Motor neuron (in vitro differentiated cells): ENCODE data around the gene KNTC1. TPM values are rescaled to one million over a fixed set of nuclear protein-coding genes. Genes with fewer than 3 reads are reported as not detected.
"Not testable (repeated sequence)": the region's sequence is repeated elsewhere in the genome, so short reads cannot be mapped to it uniquely, and the experiment has no call there.

Experiments used
- ATAC-seq, 8 experiments: fragments of 200-7000 bp; cut with Tn5 transposase; replicated peaks in 6 of 8; 2 replicates each; pipeline ENCODE4 v1.8.0; 2021; ENCODE audit warnings: mild to moderate bottlenecking in 8 of 8, moderate library complexity in 8 of 8
- H3K27ac ChIP-seq, 2 donors: fragments of 250-450 bp; sonication (Bioruptor Pico); 2 replicates each; pipeline ENCODE4 v1.9.0; 2021; ENCODE audit warnings: antibody characterized with exemption in 2 of 2, mild to moderate bottlenecking in 2 of 2, moderate library complexity in 1 of 2
- H3K4me1 ChIP-seq, 2 donors: fragments of 250-450 bp; sonication (Bioruptor Pico); replicated peaks in 1 of 2; 2 replicates each; pipeline ENCODE4 v1.6.1; 2021; ENCODE audit warnings: antibody characterized with exemption in 2 of 2, mild to moderate bottlenecking in 2 of 2, moderate library complexity in 1 of 2
- H3K4me3 ChIP-seq, 5 donors: fragments of 250-450 bp; sonication (Bioruptor Pico); 2 replicates each; pipeline ENCODE4 v1.9.0; 2021; ENCODE audit warnings: antibody characterized with exemption in 5 of 5, mild to moderate bottlenecking in 5 of 5, moderate library complexity in 4 of 5
- WGBS, 10 experiments: fragments of 450-650 bp; shearing (Covaris generic); methylation state at CpG; one replicate each; pipeline ENCODE4 v1.0.0; 2022; 5-methylcytosine and 5-hydroxymethylcytosine counted together
- in situ Hi-C, 9 experiments: fragments of 400-800 bp; cut with MboI; loops; one replicate each; pipeline ENCODE4 v1.15.0; 2021; ENCODE audit warnings: low sequenced_read_pairs in 9 of 9, low pct_unique_long_range_greater_than_20kb in 2 of 9; ENCODE audit not compliant: unreplicated experiment in 9 of 9
- total RNA-seq, 8 experiments: library from RNA; unstranded; fragments of 300-600 nt; gene quantifications; 2 replicates each; pipeline versions ENCODE4 v1.2.3 to v1.2.4, GENCODE V29; 2022

The KNTC1 gene
- total RNA-seq, 8 experiments from 2014 or later = 6.4 to 60.1 (median 14.1) TPM

DNA sequence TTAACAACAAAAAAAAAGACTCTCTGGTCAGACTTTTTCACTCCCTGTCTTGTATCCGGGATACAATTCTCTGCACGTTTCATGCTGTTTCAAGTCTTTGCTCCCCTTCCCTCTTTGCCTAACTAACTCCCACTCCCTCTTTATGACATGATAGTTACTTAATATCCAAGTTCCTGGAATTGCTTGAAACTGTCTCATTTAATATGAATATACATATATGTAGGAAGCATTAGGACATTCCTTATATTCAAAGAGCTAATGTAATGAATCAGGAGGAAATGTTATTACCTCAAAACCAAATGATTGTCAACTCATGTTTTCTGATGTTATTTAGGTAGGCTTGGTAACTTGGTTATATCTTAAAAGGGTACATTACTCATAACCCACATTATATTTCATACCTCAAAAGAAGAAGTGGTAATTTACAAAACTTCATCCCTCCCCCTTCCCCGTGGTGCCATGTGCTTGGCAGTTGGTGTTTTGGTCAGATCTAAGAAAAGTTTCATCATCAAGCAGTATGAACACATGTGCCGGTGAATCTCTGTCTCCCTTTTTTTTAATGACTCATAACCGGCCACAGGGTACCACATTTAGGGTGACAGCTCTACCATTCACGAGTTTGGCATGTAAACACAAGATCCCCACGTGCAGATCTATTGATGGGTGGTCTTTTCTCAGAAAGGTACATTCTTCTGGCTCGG, 119.6 kb downstream of the KNTC1 start:
- WGBS, 10 experiments = 32 to 100% (median 60%) methylated on average over 1 to 7 of the region's 8 CpGs; no CpG with 5 or more reads in 1 of the 10 experiments
- H3K4me1 ChIP-seq = peaks cover 0 to 8% of the 10 kb centered on the region in 2 donors
- H3K27ac ChIP-seq = no peak overlapping the region
- in situ Hi-C loops = loop anchor here in 1 of 9 experiments (25.0 kb wide), 1 partner anchor 91 kb away; the partner anchor contains the start of gene HCAR1
- H3K4me3 ChIP-seq = no peak overlapping the region
- peak in 3 of 8 experiments; percentile 73 to 91 (median 76) for ATAC-seq

DNA sequence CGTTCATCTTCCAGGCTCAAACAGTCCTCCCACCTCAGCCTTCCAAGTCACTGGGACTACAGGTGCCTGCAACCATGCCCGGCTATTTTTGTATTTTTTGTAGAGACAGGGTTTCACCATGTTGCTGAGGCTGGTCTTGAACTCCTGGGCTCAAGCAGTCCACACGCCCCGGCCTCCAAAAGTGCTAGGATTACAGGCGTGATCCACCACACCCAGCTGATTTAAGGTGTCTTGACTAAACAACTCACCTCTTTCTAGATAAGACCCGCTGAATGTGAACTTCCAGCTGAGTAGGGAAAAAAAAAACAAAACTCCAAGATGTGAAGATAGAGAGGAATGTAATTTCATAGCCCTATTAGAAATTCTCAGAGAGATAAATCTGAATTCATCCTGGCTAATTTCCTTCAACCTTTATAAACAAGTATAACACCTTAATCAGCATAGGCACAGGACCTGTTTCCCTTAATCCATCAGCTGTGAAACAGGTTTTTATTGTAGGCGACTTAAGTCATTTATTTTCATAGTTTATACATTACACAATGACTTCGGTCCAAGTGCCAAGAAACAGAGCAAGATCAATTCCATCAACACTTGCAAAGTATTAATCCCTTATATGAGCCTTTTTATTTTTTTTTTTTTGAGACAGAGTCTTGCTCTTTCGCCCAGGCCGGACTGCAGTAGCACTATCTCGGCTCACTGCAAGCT, 124.6 kb downstream of the KNTC1 start:
- ATAC-seq = no peak
- H3K27ac ChIP-seq = no peak overlapping the region
- in situ Hi-C loops = no loop called here

DNA sequence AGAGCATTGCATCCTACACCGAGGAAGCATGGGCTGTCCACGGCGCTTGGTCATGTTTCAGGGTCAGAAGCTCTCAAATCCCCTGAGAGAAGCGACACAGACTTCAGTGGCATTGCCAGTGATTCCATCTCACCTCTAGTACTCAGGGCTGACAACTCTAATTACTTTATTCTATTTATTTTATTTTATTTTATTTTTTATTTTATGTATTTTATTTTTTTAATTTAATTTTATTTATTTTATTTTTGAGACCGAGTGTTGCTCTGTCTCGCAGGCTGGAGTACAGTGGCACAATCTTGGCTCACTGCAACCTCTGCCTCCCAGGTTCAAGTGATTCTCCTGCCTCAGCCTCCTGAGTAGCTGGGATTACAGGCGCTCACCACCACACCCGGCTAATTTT, 126.2 kb downstream of the KNTC1 start:
- in situ Hi-C loops, ATAC-seq, H3K27ac ChIP-seq, H3K4me1 ChIP-seq, H3K4me3 ChIP-seq: not testable (repeated sequence)
- 88 to 100% (median 96%) methylated on average over 3 to 8 of the region's 8 CpGs; no CpG with 5 or more reads in 1 of the 10 experiments for WGBS, 10 experiments

More for the DNA sequence above, 124.6 kb downstream of the KNTC1 start:
- H3K4me1 ChIP-seq = no peaks in the 10 kb centered on the region
- WGBS, 10 experiments = 71 to 100% (median 89%) methylated on average over 2 to 11 of the region's 11 CpGs; no CpG with 5 or more reads in 2 of the 10 experiments
- no peak overlapping the region for H3K4me3 ChIP-seq

DNA sequence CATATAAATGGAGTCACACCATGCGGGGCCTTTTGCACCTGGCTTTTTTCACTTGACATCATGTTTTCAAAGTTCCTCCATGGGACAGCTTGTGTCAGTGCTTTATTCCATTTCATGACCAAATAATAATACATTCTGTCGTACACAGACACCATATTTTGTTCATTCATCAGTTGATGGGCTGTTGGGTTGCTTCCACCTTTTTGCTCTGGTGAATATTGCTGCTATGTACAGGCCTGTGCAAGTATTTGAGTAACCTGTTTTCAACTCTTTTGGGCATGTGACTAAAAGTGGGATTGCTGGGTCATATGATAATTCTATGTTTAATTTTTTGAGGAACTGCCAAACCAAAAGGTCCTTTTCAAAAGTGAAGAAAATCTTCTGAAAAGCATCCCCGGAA, 129.2 kb downstream of the KNTC1 start:
- no peak for ATAC-seq
- WGBS, 10 experiments = 67 to 100% (median 93%) methylated on average over 1 to 3 of the region's 3 CpGs
- Histone ChIP-seq H3K4me3 (no peak overlapping the region), H3K4me1 (no peaks in the 10 kb centered on the region), H3K27ac (no peak overlapping the region)
- in situ Hi-C loops = no loop called here

DNA sequence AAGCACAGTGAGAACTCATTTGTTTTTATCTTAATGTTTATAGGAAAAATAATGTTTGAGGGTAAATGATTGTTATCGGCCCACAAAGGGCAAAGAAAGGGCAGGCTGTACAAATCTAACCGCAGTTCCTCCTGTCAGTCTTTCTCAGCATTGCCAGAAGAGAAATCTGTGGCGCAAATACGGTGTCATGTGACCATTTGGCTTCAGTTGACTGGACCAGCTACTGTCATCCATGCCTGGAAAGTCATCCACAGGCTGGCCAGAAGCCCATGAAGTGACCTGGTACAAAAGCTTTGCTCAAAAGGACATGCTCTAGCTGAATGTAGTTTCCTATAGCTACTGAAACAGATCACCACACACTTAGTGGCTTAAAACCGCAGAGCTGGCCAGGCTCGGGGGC, 132.5 kb downstream of the KNTC1 start:
- in situ Hi-C loops = no loop called here
- ATAC-seq = no peak
- Histone ChIP-seq H3K4me1 (no peaks in the 10 kb centered on the region), H3K27ac (no peak overlapping the region), H3K4me3 (no peak overlapping the region)
- 81 to 100% (median 92%) methylated on average over 1 to 6 of the region's 6 CpGs; no CpG with 5 or more reads in 1 of the 10 experiments for WGBS, 10 experiments

DNA sequence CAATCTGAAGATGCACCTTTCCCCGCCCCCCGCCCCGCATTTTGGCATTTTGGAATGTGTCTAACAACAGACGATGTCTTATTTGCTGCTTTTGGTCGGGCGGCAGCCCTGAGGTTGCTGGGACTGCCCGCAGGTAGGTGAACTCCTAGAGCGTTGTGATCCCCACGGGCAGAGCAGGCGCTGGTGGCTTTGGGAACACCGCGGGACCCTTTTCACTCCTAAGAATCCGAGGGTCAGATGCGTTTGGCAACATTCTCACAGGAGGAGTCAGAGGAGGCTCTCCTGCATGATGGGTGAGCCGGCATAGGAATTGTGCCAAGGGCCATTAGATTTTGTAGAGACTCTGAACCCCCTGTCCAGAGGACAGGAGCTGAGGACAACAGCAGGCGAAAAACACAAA, 134.2 kb downstream of the KNTC1 start:
- 60 to 90% (median 78%) methylated on average over 1 to 9 of the region's 16 CpGs; no CpG with 5 or more reads in 1 of the 10 experiments for WGBS, 10 experiments
- in situ Hi-C loops = no loop called here
- no peak overlapping the region for H3K27ac ChIP-seq
- H3K4me1 ChIP-seq = no peaks in the 10 kb centered on the region
- ATAC-seq = no peak
- H3K4me3 ChIP-seq = no peak overlapping the region

DNA sequence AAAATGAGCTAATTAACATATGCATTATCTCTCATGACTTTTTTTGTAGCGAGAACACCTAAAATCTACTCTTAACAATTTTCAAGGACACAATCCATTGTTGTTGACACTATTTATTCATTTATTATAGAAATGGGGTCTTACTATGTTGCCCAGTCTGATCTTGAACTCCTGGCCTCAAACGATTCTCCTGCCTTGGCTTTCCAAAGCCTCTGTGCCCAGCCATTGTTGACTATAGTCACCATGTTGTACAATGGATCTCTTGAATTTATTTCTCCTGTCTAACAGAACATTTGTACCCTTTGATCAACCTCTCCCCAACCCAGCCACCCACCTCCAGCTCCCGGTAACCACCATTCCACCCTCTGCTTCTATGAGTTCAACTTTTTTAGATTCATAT, 134.9 kb downstream of the KNTC1 start:
- in situ Hi-C loops = no loop called here
- Histone ChIP-seq H3K4me1 (no peaks in the 10 kb centered on the region), H3K27ac (no peak overlapping the region), H3K4me3 (no peak overlapping the region)
- ATAC-seq = no peak
- WGBS, 10 experiments = 75 to 100% (median 87%) methylated on average over 1 to 3 of the region's 3 CpGs; no CpG with 5 or more reads in 1 of the 10 experiments

DNA sequence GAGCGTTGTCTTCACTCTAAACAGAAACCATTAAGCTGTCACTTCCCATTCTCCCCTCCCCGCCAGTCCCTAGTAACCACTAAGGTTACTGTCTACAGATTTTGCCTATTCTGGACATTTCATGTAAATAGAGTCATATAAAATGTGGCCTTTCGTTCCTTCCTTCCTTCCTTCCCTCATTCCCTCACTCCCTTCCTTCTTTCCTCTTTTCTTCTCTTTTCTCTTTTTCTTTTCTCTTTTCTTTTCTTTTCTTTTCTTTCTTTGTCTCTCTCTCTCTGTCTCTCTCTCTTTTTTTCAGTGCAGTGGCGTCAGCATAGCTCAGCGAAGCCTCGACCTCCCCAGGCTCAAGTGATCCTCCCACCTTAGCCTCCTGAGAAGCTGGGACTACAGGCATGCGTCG, 138.3 kb downstream of the KNTC1 start:
- Histone ChIP-seq H3K4me1 (no peaks in the 10 kb centered on the region), H3K4me3 (no peak overlapping the region), H3K27ac (no peak overlapping the region)
- in situ Hi-C loops = no loop called here
- 72 to 90% (median 84%) methylated on average over 4 to 8 of the region's 8 CpGs; no CpG with 5 or more reads in 1 of the 10 experiments for WGBS, 10 experiments
- no peak for ATAC-seq

DNA sequence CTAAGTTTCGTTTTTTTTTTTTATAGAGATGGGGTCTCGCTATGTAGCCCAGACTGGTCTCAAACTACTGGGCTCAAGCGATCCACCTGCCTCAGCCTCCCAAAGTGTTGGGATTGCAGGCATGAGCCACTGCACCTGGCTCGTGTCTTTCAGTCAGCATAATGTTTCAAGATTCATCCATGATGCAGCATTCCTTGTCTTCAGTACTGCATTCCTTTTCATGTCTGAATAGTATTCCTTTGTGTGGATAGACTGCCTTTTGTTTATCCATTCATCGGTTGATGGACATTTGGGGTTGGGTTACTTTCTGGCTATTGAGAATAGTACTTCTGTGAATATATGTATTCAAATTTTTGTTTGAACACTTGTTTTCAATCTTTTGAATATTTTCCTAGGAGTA, 138.7 kb downstream of the KNTC1 start:
- H3K4me1 ChIP-seq = no peaks in the 10 kb centered on the region
- 77 to 98% (median 91%) methylated on average over 3 to 5 of the region's 5 CpGs; no CpG with 5 or more reads in 2 of the 10 experiments for WGBS, 10 experiments
- ATAC-seq = no peak
- no peak overlapping the region for H3K27ac ChIP-seq
- in situ Hi-C loops = no loop called here
- no peak overlapping the region for H3K4me3 ChIP-seq

DNA sequence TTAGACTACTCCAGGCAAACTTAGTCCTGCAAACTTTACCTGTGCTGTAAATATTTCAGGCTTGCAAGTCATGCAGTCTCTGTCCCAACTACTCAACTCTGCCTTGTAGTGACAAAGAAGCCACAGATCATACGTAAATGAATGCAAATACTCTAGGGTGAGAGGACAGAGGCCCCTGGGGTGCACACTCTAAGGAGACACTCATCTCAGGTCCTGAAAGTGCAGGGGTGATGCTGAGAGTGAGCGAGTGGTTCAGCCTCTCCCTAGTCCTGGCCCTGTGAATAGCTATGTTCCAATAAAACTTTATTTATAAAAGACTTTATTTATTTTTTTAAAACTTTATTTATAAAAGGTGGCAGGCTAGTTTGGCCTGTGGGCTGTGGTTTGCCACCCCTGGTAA, 141.2 kb downstream of the KNTC1 start:
- no peak overlapping the region for H3K27ac ChIP-seq
- in situ Hi-C loops = no loop called here
- H3K4me3 ChIP-seq = no peak overlapping the region
- ATAC-seq = no peak
- no peaks in the 10 kb centered on the region for H3K4me1 ChIP-seq
- WGBS, 10 experiments = 67 to 100% (median 83%) methylated on average over 1 to 2 of the region's 2 CpGs; no CpG with 5 or more reads in 3 of the 10 experiments

DNA sequence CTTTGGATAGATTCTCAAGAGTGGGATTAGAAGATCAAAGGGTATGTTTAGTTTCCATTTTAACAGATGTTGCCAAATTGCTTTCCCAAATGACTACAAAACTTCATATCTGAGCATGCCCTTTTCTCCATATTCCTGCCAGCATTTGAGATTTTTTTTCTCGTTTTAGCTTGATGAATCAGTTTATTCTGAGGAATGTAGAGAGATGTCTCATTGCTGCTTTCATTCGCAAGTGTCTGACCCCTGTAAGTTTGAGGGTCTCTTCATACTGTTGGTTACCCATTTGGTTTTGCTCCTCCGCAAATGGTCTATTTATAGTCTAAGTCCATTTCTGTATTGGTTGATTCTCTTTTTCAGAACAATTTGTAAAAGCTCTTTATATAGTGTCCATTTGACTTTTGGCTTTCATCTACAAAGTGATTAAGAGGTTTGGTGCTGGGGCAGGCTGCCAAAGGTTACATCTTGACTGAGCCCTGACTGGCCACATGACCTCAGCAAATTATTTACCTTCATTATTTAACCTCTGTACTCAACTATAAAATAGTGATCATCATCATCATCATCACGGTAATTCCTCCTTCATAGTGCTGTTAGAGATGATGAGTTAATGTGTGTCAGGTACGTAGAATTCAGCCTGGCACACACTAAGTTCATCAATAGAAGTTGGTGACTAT, 142.5 kb downstream of the KNTC1 start:
- ATAC-seq = peak in 1 of 8 experiments; percentile 43
- Histone ChIP-seq H3K4me1 (no peaks in the 10 kb centered on the region), H3K4me3 (no peak overlapping the region), H3K27ac (no peak overlapping the region)
- WGBS, 10 experiments = 10 to 90% (median 78%) methylated on average over 2 to 5 of the region's 5 CpGs
- in situ Hi-C loops = no loop called here

DNA sequence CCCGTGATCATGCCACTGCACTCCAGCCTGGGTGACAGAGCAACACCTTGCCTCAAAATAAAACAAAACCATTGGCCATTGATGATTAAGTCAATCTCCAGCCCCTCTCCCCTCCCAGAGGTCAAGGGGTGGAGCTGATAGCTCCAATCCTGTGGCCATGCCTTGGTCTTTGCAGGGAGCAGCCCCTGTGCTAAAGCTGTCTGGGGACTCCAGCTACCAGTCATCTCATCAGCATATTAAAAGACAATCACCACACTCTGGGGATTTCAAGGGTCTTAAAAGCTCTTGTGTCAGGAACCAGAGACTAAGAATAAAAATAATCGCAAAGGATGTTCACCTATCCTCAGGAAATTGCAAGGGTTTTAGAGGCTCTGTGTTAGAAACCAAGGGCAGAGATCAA, 145.5 kb downstream of the KNTC1 start:
- in situ Hi-C loops = no loop called here
- ATAC-seq = no peak
- Histone ChIP-seq H3K4me3 (no peak overlapping the region), H3K4me1 (no peaks in the 10 kb centered on the region), H3K27ac (no peak overlapping the region)
- 20 to 100% (median 33%) methylated on average over 1 to 2 of the region's 2 CpGs; no CpG with 5 or more reads in 5 of the 10 experiments for WGBS, 10 experiments
